ENCODE data around the gene GSK3B.

- no peak for TF ChIP-seq SUZ12 (IDR thresholded peaks at IDR 0.05)
- no peak for TF ChIP-seq FOXM1 (IDR thresholded peaks at IDR 0.05; ENCODE audit: borderline replicate concordance)
- no peak for TF ChIP-seq FOXA1 (IDR thresholded peaks at IDR 0.05)
- TF ChIP-seq NFRKB (IDR thresholded peaks at IDR 0.05): no peak
- TF ChIP-seq ZNF384 (IDR thresholded peaks at IDR 0.05): no peak
- TF ChIP-seq ELF4 (IDR thresholded peaks at IDR 0.05): no peak
- no peak for TF ChIP-seq SP1 (IDR thresholded peaks at IDR 0.05)
- TF ChIP-seq, protein P1, sequence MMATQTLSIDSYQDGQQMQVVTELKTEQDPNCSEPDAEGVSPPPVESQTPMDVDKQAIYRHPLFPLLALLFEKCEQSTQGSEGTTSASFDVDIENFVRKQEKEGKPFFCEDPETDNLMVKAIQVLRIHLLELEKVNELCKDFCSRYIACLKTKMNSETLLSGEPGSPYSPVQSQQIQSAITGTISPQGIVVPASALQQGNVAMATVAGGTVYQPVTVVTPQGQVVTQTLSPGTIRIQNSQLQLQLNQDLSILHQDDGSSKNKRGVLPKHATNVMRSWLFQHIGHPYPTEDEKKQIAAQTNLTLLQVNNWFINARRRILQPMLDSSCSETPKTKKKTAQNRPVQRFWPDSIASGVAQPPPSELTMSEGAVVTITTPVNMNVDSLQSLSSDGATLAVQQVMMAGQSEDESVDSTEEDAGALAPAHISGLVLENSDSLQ (IDR thresholded peaks at IDR 0.05): no peak
- no peak for TF ChIP-seq FOXK2 (IDR thresholded peaks at IDR 0.05)
- no peak for TF ChIP-seq TARDBP (IDR thresholded peaks at IDR 0.05)
Measured at GRCh38 chr3:119834754-119835370, 259.4 kb downstream of the GSK3B start.

Measured in HEK293T (cell line).